ENCODE data around the gene SOX14. TPM values are rescaled to one million over a fixed set of nuclear protein-coding genes. Genes with fewer than 3 reads are reported as not detected.

SOX14 gene
- total and polyA plus RNA-seq, 2 of the 4 experiments (the other 2 are of a cell fraction) = not detected

DNA sequence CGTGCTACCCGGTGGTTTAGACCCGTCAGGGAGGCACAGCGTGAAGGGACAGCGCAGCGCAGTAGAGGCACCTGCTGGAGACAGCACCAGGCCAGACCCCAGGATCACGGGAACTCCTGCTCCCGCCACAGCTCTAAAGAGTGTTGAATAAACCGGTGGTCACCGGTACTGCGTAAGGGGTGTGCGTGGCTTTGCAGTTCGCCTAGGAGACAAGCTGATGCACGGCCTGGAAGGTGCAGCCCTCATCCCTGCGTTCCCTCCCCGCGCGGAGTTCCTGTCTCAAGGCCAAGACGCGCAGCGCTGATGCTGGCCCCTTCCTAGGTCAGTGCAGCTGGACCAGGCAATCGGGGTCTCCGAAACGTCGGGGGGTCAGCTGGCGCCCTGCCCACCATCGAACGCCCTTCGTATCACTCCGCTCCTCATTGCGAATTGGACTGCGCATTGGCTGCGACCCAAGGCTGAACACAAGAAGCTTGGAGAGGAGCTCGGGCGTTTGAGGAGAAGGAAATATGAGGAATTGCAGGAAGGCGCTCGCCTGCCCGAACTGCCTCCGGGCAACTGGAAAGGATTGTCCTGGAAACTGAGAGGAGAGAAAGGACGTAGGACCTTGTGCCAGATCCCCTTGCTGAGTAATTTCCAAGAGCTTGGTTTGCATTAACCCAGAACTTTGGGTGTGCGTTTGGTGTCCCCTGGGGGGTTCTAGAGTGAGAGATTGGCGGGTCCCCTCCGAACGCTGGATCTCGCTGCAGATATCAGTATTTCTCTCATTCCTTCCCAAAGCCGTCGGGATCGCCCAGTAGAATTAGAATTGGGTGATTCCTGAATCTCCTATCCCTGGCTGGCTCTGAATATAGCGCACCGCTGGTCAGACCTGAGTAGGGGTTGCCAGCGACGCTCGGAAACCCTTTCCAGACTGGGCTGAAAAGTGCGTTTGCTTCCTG, 2.3 kb upstream of the SOX14 start (continued):
- no peak for TF ChIP-seq CHD1 (IDR thresholded peaks at IDR 0.05; ENCODE audit: low read depth, low read length)

DNA sequence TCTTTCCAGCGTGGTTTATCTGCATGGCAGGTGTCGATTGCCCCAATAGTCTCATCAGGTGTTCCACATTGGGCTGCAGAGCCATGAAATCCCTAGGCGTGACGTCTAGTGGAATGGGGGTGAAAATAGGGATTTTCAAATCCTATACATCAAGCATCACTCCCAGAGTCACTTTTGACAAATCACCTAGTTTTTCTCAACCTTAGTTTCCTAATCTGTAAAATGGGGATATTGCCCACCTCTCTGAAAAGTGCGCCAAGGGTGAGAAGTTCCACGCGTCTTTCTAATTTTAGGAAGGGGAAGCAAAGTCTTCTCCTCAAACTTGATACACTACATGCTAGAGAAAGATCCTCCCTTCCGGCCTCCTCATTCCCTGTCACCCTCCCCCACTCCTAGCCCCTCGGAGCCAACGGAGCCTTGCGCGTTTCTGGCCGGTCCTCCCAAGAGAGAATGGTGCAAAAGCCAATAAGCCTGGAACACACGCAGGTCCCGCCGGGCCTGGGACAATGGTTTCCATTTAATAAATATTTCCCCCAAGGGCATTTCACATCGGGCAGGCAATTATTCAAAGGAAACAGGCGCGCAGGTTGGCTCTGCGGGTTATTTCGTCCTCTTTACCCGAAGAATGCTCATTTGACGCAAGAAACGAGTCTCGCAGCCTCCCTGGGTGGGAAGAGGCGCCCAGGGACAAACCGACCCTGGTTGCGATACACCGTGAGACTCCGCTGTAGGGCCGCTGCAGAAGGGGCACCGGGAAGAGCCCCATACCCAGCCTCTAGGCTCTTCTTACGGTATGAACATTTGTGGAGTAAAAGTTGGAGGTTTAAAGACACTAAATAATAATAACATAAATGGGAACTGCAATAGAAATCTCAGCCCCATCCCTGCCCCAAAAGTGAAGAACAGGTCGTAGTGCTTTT, 1.2 kb upstream of the SOX14 start:
- DNase-seq (no peak), ATAC-seq (ENCODE audit: low read depth) (no peak)
- Histone ChIP-seq H3K9ac (ENCODE audit: low read depth, low read length) (no peak overlapping the region), H3K4me2 (ENCODE audit: low read depth, low read length) (no peak overlapping the region), H3K9me3 (ENCODE audit: control insufficient read depth, insufficient read depth, low read length) (peaks cover 2% of the 10 kb centered on the region; the same call in 1 of the 2 replicates), H3K27me3 (ENCODE audit: control insufficient read depth, insufficient read depth, low read length) (peaks cover 66% of the 10 kb centered on the region), H2AK5ac (ENCODE audit: low read depth, low read length) (no peak overlapping the region), H2AK9ac (replicated peaks; ENCODE audit: low read depth, low read length, poor library complexity) (no peak overlapping the region), H3K9me1 (ENCODE audit: insufficient read depth, low read length) (no peaks in the 10 kb centered on the region), H3K4me3 (ENCODE audit: insufficient read depth, low read depth, low read length) (no peak overlapping the region), H2BK5ac (ENCODE audit: low read depth, low read length, poor library complexity, severe bottlenecking) (no peak overlapping the region), H3K18ac (ENCODE audit: low read depth, low read length) (no peak overlapping the region), H3K36me3 (ENCODE audit: control insufficient read depth, insufficient read depth, low read length) (no peaks in the 10 kb centered on the region), H3K14ac (replicated peaks; ENCODE audit: low read depth, low read length) (no peak overlapping the region), H3K27ac (ENCODE audit: insufficient read depth, low read length) (no peak overlapping the region), H3K23ac (ENCODE audit: low read depth, low read length) (no peak overlapping the region), H3K79me1 (ENCODE audit: low read depth in 1 of 2, low read length in 2 of 2) (no peaks in the 10 kb centered on the region), H3K4ac (ENCODE audit: low read depth, low read length) (no peak overlapping the region), H2BK15ac (ENCODE audit: low read depth, low read length) (no peak overlapping the region), H2BK20ac (ENCODE audit: low read depth, low read length) (no peak overlapping the region), H2AFZ (replicated peaks; ENCODE audit: low read length, poor library complexity) (no peak overlapping the region), H4K5ac (ENCODE audit: low read depth, low read length) (no peak overlapping the region), H3K56ac (ENCODE audit: extremely low read depth, insufficient read depth, low read length) (no peak overlapping the region), H4K91ac (ENCODE audit: insufficient read depth, low read depth, low read length) (no peak overlapping the region), H2BK120ac (ENCODE audit: low read depth, low read length) (no peak overlapping the region), H4K20me1 (ENCODE audit: insufficient read depth, low read length) (no peaks in the 10 kb centered on the region), H3K4me1 (ENCODE audit: control insufficient read depth, insufficient read depth, low read length) (no peaks in the 10 kb centered on the region), H4K8ac (ENCODE audit: low read depth in 2 of 2, low read length in 2 of 2) (no peak overlapping the region)
- in situ Hi-C loops (cut with MboI; ENCODE audit: low sequenced_read_pairs) (no loop called here), dilution Hi-C loops (cut with HindIII; ENCODE audit: low sequenced_read_pairs, unreplicated experiment) (no loop called here), intact Hi-C loops (cut with micrococcal nuclease) (no loop called here)
- POLR2A ChIA-PET (ENCODE audit: unreplicated experiment) = no interaction called here
- no TSS peak for BruUV-seq (replicated peaks)
- CTCF ChIA-PET = no interaction called here
- 0% methylated on average over 10 of the region's 34 CpGs; no CpG with 5 or more reads in 1 of the 2 experiments for WGBS, 2 experiments (ENCODE audit: extremely low coverage in 2 of 2, insufficient read length in 1 of 2)
- TF ChIP-seq BHLHE40 (IDR thresholded peaks at IDR 0.05; ENCODE audit: low read depth, low read length) (no peak), RAD21 (IDR thresholded peaks at IDR 0.05; ENCODE audit: low read length) (no peak), RCOR1 (IDR thresholded peaks at IDR 0.05; ENCODE audit: insufficient replicate concordance, low read length) (no peak), MXI1 (IDR thresholded peaks at IDR 0.05; ENCODE audit: borderline replicate concordance, low read depth, low read length) (no peak), CHD1 (IDR thresholded peaks at IDR 0.05; ENCODE audit: low read depth, low read length) (no peak), FOS (IDR thresholded peaks at IDR 0.05; ENCODE audit: low read depth, low read length) (no peak), CEBPB (IDR thresholded peaks at IDR 0.05; ENCODE audit: low read depth, low read length) (no peak), MAZ (IDR thresholded peaks at IDR 0.05; ENCODE audit: borderline replicate concordance, low read depth, low read length) (no peak), MAFK (IDR thresholded peaks at IDR 0.05; ENCODE audit: low read depth, low read length) (no peak)
- TF ChIP-seq, protein P1, sequence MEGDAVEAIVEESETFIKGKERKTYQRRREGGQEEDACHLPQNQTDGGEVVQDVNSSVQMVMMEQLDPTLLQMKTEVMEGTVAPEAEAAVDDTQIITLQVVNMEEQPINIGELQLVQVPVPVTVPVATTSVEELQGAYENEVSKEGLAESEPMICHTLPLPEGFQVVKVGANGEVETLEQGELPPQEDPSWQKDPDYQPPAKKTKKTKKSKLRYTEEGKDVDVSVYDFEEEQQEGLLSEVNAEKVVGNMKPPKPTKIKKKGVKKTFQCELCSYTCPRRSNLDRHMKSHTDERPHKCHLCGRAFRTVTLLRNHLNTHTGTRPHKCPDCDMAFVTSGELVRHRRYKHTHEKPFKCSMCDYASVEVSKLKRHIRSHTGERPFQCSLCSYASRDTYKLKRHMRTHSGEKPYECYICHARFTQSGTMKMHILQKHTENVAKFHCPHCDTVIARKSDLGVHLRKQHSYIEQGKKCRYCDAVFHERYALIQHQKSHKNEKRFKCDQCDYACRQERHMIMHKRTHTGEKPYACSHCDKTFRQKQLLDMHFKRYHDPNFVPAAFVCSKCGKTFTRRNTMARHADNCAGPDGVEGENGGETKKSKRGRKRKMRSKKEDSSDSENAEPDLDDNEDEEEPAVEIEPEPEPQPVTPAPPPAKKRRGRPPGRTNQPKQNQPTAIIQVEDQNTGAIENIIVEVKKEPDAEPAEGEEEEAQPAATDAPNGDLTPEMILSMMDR (conservative IDR thresholded peaks at IDR 0.05; ENCODE audit: low read depth, low read length) = no peak
- TF ChIP-seq, protein P2, sequence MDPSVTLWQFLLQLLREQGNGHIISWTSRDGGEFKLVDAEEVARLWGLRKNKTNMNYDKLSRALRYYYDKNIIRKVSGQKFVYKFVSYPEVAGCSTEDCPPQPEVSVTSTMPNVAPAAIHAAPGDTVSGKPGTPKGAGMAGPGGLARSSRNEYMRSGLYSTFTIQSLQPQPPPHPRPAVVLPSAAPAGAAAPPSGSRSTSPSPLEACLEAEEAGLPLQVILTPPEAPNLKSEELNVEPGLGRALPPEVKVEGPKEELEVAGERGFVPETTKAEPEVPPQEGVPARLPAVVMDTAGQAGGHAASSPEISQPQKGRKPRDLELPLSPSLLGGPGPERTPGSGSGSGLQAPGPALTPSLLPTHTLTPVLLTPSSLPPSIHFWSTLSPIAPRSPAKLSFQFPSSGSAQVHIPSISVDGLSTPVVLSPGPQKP (IDR thresholded peaks at IDR 0.05; ENCODE audit: borderline replicate concordance, low read depth, low read length) = no peak

Measured in IMR-90 (cell line).